HS-5 (cell line): ENCODE measurements around the gene ARHGAP23.

ENCODE experiments used
- DNase-seq: peaks from one replicate; pipeline ENCODE4 v3.0.0-alpha.2; 2012; ENCODE audit warnings: low read depth

The ARHGAP23 gene

DNA sequence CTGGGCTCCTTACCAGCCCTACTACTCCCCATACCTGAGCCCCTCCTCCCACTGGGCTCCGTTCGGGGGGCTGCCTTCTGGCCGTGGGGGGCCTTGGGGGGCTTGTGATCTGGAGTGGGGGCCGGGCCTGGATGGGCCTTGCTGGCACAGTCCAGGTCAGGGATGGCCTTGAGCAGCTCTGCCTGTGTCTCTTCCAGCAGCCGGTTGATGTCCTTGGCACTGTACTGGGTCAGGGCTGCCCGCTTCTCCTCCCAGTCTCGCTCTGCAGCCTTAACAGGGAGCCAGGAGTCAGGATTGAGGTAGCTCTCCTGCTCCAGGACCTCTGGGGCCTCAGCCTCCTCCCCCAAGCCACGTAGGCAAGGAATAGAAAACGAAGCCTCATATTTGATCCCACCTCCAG lies 122.9 kb downstream of the ARHGAP23 start:
- no peak for DNase-seq

DNA sequence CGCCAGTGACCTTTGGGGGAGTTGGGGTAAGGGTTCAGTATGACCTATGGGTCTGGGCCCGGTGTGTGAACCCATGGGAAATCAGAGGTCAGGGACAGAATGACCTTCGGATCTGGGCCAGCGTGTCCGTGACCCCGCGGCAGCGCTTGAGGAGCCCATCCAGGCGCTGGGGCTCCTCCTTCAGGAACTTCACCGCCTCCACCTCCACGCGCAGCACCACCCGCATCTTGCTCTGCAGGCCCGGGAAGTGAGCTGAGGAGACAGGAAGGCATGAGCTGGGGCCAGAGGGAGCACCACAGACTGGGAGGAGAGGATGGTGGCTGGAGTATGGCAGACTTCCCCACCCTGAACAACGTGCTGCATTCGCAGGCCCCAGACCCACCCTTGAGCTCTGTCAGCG lies 124.1 kb downstream of the ARHGAP23 start:
- no peak for DNase-seq

DNA sequence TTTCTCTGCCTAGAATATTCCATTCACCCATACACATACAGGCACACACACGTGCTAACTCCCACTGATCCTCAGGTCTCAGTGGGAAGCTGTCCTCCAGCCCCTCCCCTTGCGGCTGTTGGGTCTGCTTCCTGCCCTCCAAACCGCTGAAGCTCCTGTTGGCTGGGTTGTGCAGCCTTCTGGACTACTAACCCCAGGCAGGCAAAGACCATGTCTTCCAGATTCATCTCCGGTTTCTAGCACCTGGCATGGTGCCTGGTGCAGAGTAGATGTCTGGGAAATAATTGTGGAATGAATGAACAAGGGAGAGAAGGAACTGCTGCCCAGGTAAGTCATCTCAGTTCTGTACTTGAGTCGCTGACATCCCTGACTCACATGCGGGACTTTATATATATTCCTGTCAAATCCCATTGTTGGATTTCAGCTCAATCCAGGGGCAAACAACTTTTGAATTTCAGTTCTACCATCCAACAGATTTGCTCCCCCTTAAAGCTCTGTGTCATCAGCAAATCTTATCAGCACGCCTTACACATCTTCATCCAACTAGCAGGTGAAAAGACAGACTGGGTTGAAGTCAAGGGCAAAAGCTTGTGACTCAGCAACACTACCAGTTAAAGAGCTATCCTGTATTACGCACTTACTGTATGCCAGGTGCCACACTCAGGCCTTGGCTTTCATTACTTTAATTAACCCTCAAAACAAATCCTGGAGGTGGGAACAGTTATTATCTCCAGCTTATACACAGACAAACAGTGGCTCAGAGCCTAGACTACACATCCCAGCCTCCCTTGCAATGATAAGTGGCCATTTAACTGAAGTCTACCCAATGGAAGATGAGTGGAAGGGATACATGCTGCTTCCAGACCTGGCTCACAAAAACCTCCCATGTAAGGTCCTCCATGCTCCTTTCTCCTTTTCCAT lies 126.4 kb downstream of the ARHGAP23 start:
- no peak for DNase-seq

DNA sequence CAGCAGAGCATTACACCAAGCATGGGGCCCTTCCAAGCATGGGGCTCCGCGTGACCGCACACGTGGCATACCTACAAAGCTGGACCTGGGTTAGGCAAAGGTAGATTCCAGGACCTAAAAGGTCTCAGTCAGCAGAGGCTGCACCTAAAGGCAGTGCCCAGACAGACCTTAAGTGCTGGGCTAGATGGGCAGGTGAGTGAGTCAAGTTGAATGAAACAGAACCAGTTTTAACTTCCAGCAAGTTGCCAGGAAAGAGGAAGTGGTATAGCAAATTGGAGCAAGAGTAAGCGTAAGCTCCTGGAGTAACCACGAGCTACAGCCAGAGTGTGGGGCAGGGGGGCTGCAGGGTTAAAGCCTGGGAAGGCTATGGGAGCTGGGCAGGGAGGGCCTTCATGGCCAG lies 128.0 kb downstream of the ARHGAP23 start:
- no peak for DNase-seq

DNA sequence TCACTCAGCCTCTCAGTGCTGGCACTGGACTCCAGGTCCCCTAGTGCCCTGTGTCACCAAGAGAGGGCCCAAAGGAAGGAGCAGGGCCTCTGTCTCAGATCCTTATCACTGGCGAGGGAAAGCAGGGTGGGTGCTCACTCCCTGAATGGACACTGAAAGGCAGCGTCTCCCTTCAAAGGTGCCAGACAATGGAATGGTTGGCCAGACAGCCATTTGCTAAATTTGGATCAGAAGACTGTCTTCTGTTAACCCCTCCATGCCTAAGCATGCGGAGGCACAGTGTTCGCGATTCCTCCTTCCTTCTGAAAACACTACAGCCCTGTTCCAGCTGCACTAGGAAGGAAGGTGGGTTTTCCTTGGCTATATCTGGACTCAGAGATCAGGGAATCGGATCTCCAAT lies 129.1 kb downstream of the ARHGAP23 start:
- no peak for DNase-seq

DNA sequence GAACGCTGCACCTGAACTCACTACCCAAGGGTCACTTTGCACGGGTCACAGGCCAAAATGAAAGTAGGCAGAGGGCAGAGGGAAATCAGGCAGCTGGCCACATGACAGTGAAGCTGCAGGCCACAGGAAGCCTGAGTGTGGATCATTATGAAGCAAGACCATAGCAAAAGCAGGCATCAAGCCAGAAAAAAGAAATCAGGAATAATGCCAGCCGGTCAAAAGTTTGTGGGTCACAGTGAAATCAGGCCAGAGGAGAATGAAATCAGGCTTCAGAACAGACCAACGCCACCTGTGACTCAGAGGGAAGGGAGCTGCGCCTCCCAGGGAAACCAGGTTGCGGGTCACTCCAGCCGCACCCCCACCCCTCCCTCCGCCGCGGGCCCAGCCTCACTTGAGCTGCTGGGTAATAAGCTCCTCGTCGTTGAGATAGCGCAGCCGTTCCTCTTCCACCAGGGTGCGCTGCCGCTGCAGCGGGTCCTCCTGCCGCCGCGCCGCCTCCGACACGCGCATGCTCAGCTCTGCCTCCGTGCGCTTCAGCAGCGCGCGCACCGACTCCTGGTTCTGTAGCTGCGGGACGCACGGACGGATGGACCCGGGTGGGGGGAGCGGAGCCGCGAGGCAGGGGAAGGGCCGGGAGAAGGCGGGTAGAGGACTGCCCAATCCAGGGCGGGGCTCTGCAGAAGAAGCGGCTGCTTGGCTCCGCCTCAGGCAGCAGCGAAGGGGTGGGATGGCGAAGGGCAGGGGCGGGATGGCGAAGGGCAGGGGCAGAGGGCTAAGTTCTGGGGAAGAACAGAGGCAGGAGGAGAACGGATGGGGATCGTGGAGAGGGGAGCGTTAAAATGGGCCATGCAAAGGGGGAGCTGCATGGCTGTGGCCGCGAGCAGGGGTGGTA lies 129.8 kb downstream of the ARHGAP23 start:
- DNase-seq = peak; percentile 69

DNA sequence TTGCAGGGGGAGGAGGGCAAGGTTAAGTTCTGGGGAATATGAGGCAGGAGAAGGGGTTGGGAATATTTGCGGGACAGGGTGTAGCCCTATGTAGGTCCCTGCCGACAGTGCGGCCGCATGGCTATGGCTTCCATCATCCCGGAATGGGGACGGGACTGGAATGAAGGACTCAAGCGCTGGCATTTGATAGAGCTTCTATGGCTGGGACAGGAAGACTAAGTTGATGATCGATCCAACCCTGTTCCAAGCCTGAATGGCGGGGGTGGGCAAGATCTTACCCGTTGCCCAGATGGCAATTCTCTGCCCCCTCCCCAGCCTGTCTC lies 130.4 kb downstream of the ARHGAP23 start:
- no peak for DNase-seq

DNA sequence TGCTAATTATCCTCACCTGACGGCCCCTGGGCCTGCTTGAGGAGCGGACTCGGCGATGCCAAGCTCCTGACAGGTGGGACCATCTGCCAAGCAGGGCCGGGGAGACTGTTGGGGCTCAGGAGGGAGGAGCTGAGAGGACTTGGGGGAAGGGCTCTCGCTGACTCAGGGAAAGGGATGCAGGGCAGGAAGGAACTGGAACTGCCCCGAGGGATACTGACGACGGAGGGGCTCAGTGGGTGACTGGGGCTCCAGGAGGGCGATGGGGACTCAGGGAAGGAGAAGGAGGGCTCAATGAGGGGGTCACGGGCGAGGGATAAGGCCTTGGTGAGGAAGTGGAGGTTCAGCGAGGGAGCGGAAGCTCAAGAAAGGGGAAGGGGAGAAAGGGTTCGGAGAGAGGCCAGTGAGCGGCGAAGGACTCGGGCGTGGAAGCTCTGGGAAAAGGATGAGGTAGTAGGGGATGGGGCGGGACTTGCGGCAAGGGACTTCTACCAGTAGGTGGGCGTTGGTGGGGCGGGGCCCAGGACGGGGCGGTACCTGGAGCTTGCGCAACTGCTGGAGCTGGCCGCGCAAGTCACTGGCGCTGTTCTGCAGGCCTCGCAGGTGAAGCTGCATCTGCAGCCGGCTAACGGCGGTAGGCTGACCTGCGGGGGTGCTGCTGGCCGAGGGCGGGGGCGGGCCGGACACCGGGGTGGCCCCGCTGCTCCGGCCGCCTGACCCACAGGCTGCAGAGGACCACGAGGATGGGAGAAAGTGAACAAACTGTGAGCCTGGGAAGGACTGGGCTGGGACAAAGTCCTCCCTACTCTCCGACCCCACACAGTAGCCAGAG lies 131.0 kb downstream of the ARHGAP23 start:
- DNase-seq = no peak

DNA sequence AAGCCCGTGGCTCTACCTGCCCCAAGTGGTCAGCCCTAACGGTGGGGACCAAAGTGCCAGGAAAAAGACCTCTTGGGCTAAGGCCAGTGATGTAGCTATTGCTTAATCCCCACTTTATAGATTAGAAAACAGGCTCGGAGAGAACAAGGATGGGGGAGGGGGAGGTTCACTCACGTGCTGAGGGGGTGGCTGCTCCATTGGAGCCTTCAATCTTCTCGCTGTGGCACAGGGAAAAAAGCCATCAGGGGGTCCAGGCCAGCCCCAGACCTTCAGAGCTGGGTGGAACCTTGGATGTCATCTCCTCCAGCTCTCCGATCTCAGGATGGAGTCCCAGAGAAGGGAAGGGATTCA lies 131.6 kb downstream of the ARHGAP23 start:
- DNase-seq = no peak

DNA sequence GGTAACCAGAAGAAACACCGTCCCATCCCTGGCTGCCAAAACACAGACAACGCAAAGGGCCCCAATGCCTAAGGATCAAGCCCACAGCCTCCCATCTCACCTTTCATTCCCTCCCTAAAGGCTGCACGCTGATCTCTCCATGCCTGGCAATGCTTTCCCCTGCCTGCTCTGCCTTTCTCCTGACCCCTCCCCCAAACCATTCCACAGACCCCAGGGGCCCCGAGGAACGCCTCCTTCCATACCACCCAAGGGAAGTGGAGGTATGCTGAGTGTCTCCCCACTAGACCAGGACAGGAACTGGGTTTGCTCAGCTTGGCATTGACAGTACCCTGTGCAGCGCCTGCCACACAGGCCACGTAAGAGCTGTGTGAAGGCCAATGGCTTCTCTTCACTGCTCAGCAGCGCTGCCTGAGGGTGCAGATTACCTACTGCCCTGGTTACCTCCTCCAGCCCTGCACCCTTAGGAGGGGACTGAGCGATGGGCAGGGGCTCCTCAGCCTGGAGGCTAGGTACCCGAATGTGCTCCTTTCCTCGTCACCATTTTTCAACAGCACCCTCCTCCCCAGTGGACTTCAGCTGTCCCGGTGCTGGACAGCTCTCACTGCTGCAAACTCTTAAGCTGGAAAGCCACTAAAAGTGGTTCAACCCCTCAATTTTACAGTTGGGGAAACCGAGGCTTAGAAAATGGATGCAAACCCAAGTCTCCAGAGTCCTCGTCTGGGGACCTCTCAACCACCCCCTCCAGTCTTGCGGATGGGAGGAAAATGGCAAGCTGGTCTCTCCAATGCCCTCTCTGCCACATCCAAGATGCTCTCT lies 132.4 kb downstream of the ARHGAP23 start:
- no peak for DNase-seq

DNA sequence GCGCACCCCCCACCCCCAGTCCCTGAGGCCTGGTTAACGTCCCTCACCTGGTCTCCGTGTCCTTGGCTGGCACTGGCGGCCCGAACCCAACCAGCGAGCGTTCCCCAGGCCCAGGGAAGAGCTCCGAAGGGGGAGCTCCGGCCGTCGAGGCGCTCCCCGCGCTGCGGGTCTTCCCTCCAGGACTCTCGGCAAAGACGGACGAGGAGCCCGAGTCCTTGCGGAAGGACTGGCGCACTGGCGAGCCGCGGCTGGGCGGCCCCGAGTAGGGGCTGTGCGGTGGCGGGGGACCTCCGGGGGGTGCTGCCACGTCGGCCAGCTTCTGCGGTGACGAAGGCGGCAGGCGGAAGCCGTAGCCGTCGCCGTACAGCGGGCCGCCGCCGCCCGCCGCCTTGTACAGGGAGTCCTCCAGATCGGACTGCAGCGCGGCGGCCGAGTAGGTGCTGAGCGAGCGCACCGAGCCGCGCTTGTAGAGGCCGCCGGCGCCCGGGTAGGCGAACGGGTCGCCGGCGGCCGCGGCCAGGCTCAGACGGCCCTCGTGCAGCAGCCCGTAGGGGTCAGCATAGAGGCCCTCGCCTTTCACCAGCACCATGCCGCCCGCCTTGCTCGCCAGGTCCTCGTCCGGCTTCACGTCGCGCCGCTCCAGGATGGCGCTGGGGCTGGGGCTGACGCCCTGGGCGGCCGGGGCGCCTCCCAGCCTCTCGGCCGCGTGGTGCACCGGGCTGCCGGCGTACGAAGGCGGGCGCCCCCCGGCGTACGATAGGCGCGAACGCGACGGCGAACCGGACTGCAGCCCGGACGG lies 133.4 kb downstream of the ARHGAP23 start:
- DNase-seq = no peak
